Astrocyte (in vitro differentiated cells and primary cell): ENCODE data around the gene FLACC1. TPM values are rescaled to one million over a fixed set of nuclear protein-coding genes. Genes with fewer than 3 reads are reported as not detected.

ENCODE experiments used
- DNase-seq: peaks from one replicate; pipeline ENCODE4 v3.0.0-alpha.2; 2010; ENCODE audit warnings: low read depth
- FAIRE-seq: peaks from 2 replicates; lab custom pipeline; 2011; peaks lifted over from hg19 to GRCh38; lab: Jason Lieb, UNC
- H2AFZ ChIP-seq: 2 replicates; pipeline ENCODE4 v1.6.0; 2012; ENCODE audit warnings: low read depth, low read length, inconsistent platforms
- H3K27ac ChIP-seq: 2 replicates; pipeline ENCODE4 v1.5.1; 2011; ENCODE audit warnings: low read depth, low read length, inconsistent platforms
- H3K27me3 ChIP-seq: 2 replicates; pipeline ENCODE4 v1.6.0; 2011; ENCODE audit warnings: low read length, inconsistent platforms; ENCODE audit not compliant: insufficient read depth
- H3K36me3 ChIP-seq: 2 replicates; pipeline ENCODE4 v1.5.1; 2011; ENCODE audit warnings: low read length, inconsistent platforms; ENCODE audit not compliant: insufficient read depth
- H3K4me1 ChIP-seq: 2 replicates; pipeline ENCODE4 v1.5.1; 2011; ENCODE audit warnings: low read length, inconsistent platforms; ENCODE audit not compliant: insufficient read depth
- H3K4me2 ChIP-seq: 2 replicates; pipeline ENCODE4 v1.6.0; 2012; ENCODE audit warnings: low read length, inconsistent platforms
- H3K4me3 ChIP-seq: 2 replicates; pipeline ENCODE4 v1.5.1; 2011; ENCODE audit warnings: low read depth, mild to moderate bottlenecking, low read length, inconsistent platforms; ENCODE audit not compliant: insufficient read depth
- H3K79me2 ChIP-seq: 2 replicates; pipeline ENCODE4 v1.6.0; 2012; ENCODE audit warnings: mild to moderate bottlenecking, low read length, inconsistent platforms; ENCODE audit not compliant: insufficient read depth
- H3K9ac ChIP-seq: 2 replicates; pipeline ENCODE4 v1.6.0; 2012; ENCODE audit warnings: mild to moderate bottlenecking, low read length, inconsistent platforms
- H3K9me3 ChIP-seq: 2 replicates; pipeline ENCODE4 v1.5.1; 2012; ENCODE audit warnings: low read depth, mild to moderate bottlenecking, low read length, inconsistent platforms; ENCODE audit not compliant: insufficient read depth
- H4K20me1 ChIP-seq: 2 replicates; pipeline ENCODE4 v1.6.0; 2012; ENCODE audit warnings: low read length, inconsistent platforms; ENCODE audit not compliant: insufficient read depth
- H3K27ac Mint-ChIP-seq: one replicate; pipeline ENCODE4 v1.8.0; 2021; ENCODE audit warnings: mild to moderate bottlenecking, mixed read lengths; ENCODE audit not compliant: unreplicated experiment
- H3K27me3 Mint-ChIP-seq: one replicate; pipeline ENCODE4 v1.8.0; 2021; ENCODE audit warnings: low read depth, mixed read lengths; ENCODE audit not compliant: unreplicated experiment
- H3K36me3 Mint-ChIP-seq: one replicate; pipeline ENCODE4 v1.8.0; 2021; ENCODE audit warnings: low read depth, mixed read lengths; ENCODE audit not compliant: unreplicated experiment
- H3K4me1 Mint-ChIP-seq: one replicate; pipeline ENCODE4 v1.8.0; 2021; ENCODE audit warnings: low read depth, mixed read lengths; ENCODE audit not compliant: unreplicated experiment
- H3K4me3 Mint-ChIP-seq: one replicate; pipeline ENCODE4 v1.8.0; 2021; ENCODE audit warnings: mild to moderate bottlenecking, moderate library complexity, mixed read lengths; ENCODE audit not compliant: unreplicated experiment
- H3K9me3 Mint-ChIP-seq: one replicate; pipeline ENCODE4 v1.8.0; 2021; ENCODE audit warnings: mild to moderate bottlenecking, mixed read lengths; ENCODE audit not compliant: unreplicated experiment
- CTCF ChIP-seq: IDR thresholded peaks from 2 replicates; pipeline ENCODE4 v1.5.1; 2011; ENCODE audit warnings: low read depth, mild to moderate bottlenecking, inconsistent platforms, low read length, moderate library complexity; ENCODE audit not compliant: insufficient read depth
- EZH2 ChIP-seq: IDR thresholded peaks from 2 replicates; pipeline ENCODE4 v1.6.1; 2012; ENCODE audit warnings: mild to moderate bottlenecking, low read length, inconsistent platforms; ENCODE audit not compliant: insufficient read depth
- total RNA-seq: library from RNA; stranded (reverse); gene quantifications from 2 replicates; pipeline ENCODE4 v1.2.1, GENCODE V29; 2021

FLACC1 gene
- total RNA-seq, 1 donor from 2014 or later = 2.2 TPM

- Histone ChIP-seq H3K9ac (no peak overlapping the region), H2AFZ (no peak overlapping the region), H3K79me2 (no peaks in the 10 kb centered on the region), H3K27me3 (no peaks in the 10 kb centered on the region), H3K4me1 (no peaks in the 10 kb centered on the region), H3K4me3 (no peak overlapping the region), H4K20me1 (no peaks in the 10 kb centered on the region), H3K9me3 (no peaks in the 10 kb centered on the region), H3K27ac (no peak overlapping the region), H3K36me3 (peaks cover 8% of the 10 kb centered on the region), H3K4me2 (no peak overlapping the region)
- Mint-ChIP-seq H3K27me3 (no peaks in the 10 kb centered on the region), H3K4me3 (no peak overlapping the region), H3K4me1 (no peaks in the 10 kb centered on the region), H3K9me3 (no peaks in the 10 kb centered on the region), H3K36me3 (peaks cover 26% of the 10 kb centered on the region), H3K27ac (no peak overlapping the region)
- FAIRE-seq (no peak), DNase-seq (no peak)
- no peak for TF ChIP-seq CTCF
- TF ChIP-seq EZH2 = no peak
Observed at GRCh38 chr2:201280191-201281040, 76.7 kb downstream of the FLACC1 start.

GRCh38 chr2:201279079-201279478 is 78.1 kb downstream of the FLACC1 start:
- no peak overlapping the region for H3K4me2 ChIP-seq
- FAIRE-seq (no peak), DNase-seq (no peak)
- no peak overlapping the region for H3K9ac ChIP-seq
- H3K9me3 Mint-ChIP-seq = no peaks in the 10 kb centered on the region
- H3K27me3 Mint-ChIP-seq = no peaks in the 10 kb centered on the region
- no peak overlapping the region for H3K4me3 ChIP-seq
- no peaks in the 10 kb centered on the region for H3K4me1 ChIP-seq
- TF ChIP-seq EZH2 (no peak), CTCF (no peak)
- H3K27ac ChIP-seq = no peak overlapping the region
- H3K4me1 Mint-ChIP-seq = no peaks in the 10 kb centered on the region
- H3K9me3 ChIP-seq = no peaks in the 10 kb centered on the region
- no peak overlapping the region for H2AFZ ChIP-seq
- no peaks in the 10 kb centered on the region for H3K27me3 ChIP-seq
- no peak overlapping the region for H3K27ac Mint-ChIP-seq
- H3K4me3 Mint-ChIP-seq = no peak overlapping the region
- peaks cover 19% of the 10 kb centered on the region for H3K36me3 Mint-ChIP-seq
- H3K36me3 ChIP-seq = peaks cover 9% of the 10 kb centered on the region
- no peaks in the 10 kb centered on the region for H4K20me1 ChIP-seq
- H3K79me2 ChIP-seq = no peaks in the 10 kb centered on the region

- no peaks in the 10 kb centered on the region for H3K27me3 ChIP-seq
- no peak overlapping the region for H3K27ac Mint-ChIP-seq
- H3K9ac ChIP-seq = no peak overlapping the region
- H3K27ac ChIP-seq = no peak overlapping the region
- FAIRE-seq (no peak), DNase-seq (no peak)
- no peaks in the 10 kb centered on the region for H3K4me1 Mint-ChIP-seq
- H3K9me3 ChIP-seq = no peaks in the 10 kb centered on the region
- peaks cover 16% of the 10 kb centered on the region for H3K36me3 ChIP-seq
- no peaks in the 10 kb centered on the region for H3K79me2 ChIP-seq
- H3K27me3 Mint-ChIP-seq = no peaks in the 10 kb centered on the region
- H3K4me3 Mint-ChIP-seq = no peak overlapping the region
- peaks cover 19% of the 10 kb centered on the region for H3K36me3 Mint-ChIP-seq
- TF ChIP-seq EZH2 (no peak), CTCF (no peak)
- no peak overlapping the region for H2AFZ ChIP-seq
- H3K9me3 Mint-ChIP-seq = no peaks in the 10 kb centered on the region
- H4K20me1 ChIP-seq = no peaks in the 10 kb centered on the region
- H3K4me1 ChIP-seq = no peaks in the 10 kb centered on the region
- no peak overlapping the region for H3K4me2 ChIP-seq
- no peak overlapping the region for H3K4me3 ChIP-seq
Observed at GRCh38 chr2:201276511-201276910, 80.6 kb downstream of the FLACC1 start.
